H1 (cell line): ENCODE data around the gene BTK. TPM values are rescaled to one million over a fixed set of nuclear protein-coding genes. Genes with fewer than 3 reads are reported as not detected.

Source experiments
- CREB1 ChIP-seq: IDR thresholded peaks from 2 replicates; pipeline ENCODE4 v1.6.1; 2012; ENCODE audit warnings: inconsistent platforms
- KDM4A ChIP-seq: IDR thresholded peaks from one replicate; pipeline ENCODE4 v1.7.1; 2012; ENCODE audit warnings: low read depth, mild to moderate bottlenecking, moderate library complexity, low read length, inconsistent platforms; ENCODE audit not compliant: severe bottlenecking
- POLR2A ChIP-seq, 2 experiments: IDR thresholded peaks; 1 replicate in 1 of 2; 2 replicates in 1 of 2; pipeline ENCODE4 v1.6.1; 2011; ENCODE audit warnings: low read depth in 2 of 2, low read length in 2 of 2, mild to moderate bottlenecking in 2 of 2; ENCODE audit errors: control extremely low read depth in 1 of 2
- SP2 ChIP-seq: IDR thresholded peaks from 2 replicates; pipeline ENCODE4 v1.6.1; 2012; ENCODE audit warnings: mild to moderate bottlenecking, low read length, inconsistent platforms
- polyA plus RNA-seq, 7 experiments: library from polyadenylated mRNA; depleted of rRNA in 3 of 7; stranded (reverse) in 5 of 7; unstranded in 2 of 7; fragments of >200 nt in 5 of 7; fragments of 200-250 nt in 2 of 7; gene quantifications; 1 replicate in 5 of 7; 2 replicates in 1 of 7; 4 replicates in 1 of 7; pipeline versions ENCODE4 v1.2.1 to v1.2.3, GENCODE V29; 2011 to 2013; ENCODE audit warnings: missing spikeins in 2 of 7, mixed read lengths in 2 of 7
- total RNA-seq: library from RNA; stranded (reverse); fragmentation: NEBNext Ultra II Directional; extraction: Animal tissue kit (Norgen Biotek cat#: 25700); gene quantifications from 2 replicates; pipeline ENCODE4 v1.2.1, GENCODE V29; 2021
- TF ChIP-seq, protein P1 (sequence below), 3 experiments: IDR thresholded peaks; 1 replicate in 2 of 3; 2 replicates in 1 of 3; pipeline versions ENCODE4 v1.5.1 to v1.6.1; 2011; ENCODE audit warnings: low read length in 3 of 3, mild to moderate bottlenecking in 3 of 3, inconsistent platforms in 2 of 3, low read depth in 1 of 3, moderate library complexity in 1 of 3; ENCODE audit not compliant: insufficient read depth in 1 of 3; ENCODE audit errors: control extremely low read depth in 1 of 3
- TF ChIP-seq, protein P2 (sequence below): fragments of 300-600 bp; sonication (generic); IDR thresholded peaks from 2 replicates; pipeline ENCODE4 v1.7.1; 2012; ENCODE audit warnings: low read length, moderate library complexity, mild to moderate bottlenecking, inconsistent platforms; ENCODE audit not compliant: insufficient replicate concordance

Gene BTK
- total and polyA plus RNA-seq, 2 of the 8 experiments (the other 6 are each of a cell fraction or from before 2014, with no cell fraction given), result 0.06 to 0.20 TPM

- TF ChIP-seq CREB1 (no peak), SP2 (no peak), KDM4A (no peak), POLR2A (IDR thresholded peaks at IDR 0.05; ENCODE audit: control extremely low read depth in 1 of 2, low read depth in 2 of 2, low read length in 2 of 2) (no peak)
- TF ChIP-seq, protein P1, sequence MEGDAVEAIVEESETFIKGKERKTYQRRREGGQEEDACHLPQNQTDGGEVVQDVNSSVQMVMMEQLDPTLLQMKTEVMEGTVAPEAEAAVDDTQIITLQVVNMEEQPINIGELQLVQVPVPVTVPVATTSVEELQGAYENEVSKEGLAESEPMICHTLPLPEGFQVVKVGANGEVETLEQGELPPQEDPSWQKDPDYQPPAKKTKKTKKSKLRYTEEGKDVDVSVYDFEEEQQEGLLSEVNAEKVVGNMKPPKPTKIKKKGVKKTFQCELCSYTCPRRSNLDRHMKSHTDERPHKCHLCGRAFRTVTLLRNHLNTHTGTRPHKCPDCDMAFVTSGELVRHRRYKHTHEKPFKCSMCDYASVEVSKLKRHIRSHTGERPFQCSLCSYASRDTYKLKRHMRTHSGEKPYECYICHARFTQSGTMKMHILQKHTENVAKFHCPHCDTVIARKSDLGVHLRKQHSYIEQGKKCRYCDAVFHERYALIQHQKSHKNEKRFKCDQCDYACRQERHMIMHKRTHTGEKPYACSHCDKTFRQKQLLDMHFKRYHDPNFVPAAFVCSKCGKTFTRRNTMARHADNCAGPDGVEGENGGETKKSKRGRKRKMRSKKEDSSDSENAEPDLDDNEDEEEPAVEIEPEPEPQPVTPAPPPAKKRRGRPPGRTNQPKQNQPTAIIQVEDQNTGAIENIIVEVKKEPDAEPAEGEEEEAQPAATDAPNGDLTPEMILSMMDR (IDR thresholded peaks at IDR 0.05; ENCODE audit: control extremely low read depth in 1 of 3, insufficient read depth in 1 of 3, low read depth in 1 of 3, low read length in 3 of 3), result no peak
- TF ChIP-seq, protein P2, sequence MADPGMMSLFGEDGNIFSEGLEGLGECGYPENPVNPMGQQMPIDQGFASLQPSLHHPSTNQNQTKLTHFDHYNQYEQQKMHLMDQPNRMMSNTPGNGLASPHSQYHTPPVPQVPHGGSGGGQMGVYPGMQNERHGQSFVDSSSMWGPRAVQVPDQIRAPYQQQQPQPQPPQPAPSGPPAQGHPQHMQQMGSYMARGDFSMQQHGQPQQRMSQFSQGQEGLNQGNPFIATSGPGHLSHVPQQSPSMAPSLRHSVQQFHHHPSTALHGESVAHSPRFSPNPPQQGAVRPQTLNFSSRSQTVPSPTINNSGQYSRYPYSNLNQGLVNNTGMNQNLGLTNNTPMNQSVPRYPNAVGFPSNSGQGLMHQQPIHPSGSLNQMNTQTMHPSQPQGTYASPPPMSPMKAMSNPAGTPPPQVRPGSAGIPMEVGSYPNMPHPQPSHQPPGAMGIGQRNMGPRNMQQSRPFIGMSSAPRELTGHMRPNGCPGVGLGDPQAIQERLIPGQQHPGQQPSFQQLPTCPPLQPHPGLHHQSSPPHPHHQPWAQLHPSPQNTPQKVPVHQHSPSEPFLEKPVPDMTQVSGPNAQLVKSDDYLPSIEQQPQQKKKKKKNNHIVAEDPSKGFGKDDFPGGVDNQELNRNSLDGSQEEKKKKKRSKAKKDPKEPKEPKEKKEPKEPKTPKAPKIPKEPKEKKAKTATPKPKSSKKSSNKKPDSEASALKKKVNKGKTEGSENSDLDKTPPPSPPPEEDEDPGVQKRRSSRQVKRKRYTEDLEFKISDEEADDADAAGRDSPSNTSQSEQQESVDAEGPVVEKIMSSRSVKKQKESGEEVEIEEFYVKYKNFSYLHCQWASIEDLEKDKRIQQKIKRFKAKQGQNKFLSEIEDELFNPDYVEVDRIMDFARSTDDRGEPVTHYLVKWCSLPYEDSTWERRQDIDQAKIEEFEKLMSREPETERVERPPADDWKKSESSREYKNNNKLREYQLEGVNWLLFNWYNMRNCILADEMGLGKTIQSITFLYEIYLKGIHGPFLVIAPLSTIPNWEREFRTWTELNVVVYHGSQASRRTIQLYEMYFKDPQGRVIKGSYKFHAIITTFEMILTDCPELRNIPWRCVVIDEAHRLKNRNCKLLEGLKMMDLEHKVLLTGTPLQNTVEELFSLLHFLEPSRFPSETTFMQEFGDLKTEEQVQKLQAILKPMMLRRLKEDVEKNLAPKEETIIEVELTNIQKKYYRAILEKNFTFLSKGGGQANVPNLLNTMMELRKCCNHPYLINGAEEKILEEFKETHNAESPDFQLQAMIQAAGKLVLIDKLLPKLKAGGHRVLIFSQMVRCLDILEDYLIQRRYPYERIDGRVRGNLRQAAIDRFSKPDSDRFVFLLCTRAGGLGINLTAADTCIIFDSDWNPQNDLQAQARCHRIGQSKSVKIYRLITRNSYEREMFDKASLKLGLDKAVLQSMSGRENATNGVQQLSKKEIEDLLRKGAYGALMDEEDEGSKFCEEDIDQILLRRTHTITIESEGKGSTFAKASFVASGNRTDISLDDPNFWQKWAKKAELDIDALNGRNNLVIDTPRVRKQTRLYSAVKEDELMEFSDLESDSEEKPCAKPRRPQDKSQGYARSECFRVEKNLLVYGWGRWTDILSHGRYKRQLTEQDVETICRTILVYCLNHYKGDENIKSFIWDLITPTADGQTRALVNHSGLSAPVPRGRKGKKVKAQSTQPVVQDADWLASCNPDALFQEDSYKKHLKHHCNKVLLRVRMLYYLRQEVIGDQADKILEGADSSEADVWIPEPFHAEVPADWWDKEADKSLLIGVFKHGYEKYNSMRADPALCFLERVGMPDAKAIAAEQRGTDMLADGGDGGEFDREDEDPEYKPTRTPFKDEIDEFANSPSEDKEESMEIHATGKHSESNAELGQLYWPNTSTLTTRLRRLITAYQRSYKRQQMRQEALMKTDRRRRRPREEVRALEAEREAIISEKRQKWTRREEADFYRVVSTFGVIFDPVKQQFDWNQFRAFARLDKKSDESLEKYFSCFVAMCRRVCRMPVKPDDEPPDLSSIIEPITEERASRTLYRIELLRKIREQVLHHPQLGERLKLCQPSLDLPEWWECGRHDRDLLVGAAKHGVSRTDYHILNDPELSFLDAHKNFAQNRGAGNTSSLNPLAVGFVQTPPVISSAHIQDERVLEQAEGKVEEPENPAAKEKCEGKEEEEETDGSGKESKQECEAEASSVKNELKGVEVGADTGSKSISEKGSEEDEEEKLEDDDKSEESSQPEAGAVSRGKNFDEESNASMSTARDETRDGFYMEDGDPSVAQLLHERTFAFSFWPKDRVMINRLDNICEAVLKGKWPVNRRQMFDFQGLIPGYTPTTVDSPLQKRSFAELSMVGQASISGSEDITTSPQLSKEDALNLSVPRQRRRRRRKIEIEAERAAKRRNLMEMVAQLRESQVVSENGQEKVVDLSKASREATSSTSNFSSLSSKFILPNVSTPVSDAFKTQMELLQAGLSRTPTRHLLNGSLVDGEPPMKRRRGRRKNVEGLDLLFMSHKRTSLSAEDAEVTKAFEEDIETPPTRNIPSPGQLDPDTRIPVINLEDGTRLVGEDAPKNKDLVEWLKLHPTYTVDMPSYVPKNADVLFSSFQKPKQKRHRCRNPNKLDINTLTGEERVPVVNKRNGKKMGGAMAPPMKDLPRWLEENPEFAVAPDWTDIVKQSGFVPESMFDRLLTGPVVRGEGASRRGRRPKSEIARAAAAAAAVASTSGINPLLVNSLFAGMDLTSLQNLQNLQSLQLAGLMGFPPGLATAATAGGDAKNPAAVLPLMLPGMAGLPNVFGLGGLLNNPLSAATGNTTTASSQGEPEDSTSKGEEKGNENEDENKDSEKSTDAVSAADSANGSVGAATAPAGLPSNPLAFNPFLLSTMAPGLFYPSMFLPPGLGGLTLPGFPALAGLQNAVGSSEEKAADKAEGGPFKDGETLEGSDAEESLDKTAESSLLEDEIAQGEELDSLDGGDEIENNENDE, result no peak
Observed at GRCh38 chrX:101388604-101389003, 2.6 kb upstream of the BTK start (continued).
